HG03460 (cell line): ENCODE results near the gene RAB11FIP4.
A peak's percentile ranks its signal among the peaks of the same experiment; 100 is the strongest.

Source experiments
- ATAC-seq: cut with Tn5 transposase; IDR thresholded peaks from one replicate; pipeline ENCODE4 v1.9.1; 2021; ENCODE audit not compliant: unreplicated experiment

Gene RAB11FIP4

GRCh38 chr17:31480904-31481782 is 89.7 kb downstream of the RAB11FIP4 start:
- ATAC-seq = no peak

GRCh38 chr17:31481783-31482081 is 90.3 kb downstream of the RAB11FIP4 start:
- no peak for ATAC-seq

GRCh38 chr17:31484821-31485220 is 93.3 kb downstream of the RAB11FIP4 start:
- no peak for ATAC-seq

GRCh38 chr17:31486351-31487062 is 95.0 kb downstream of the RAB11FIP4 start:
- no peak for ATAC-seq

- ATAC-seq = no peak
Measured at GRCh38 chr17:31487063-31487647, 95.7 kb downstream of the RAB11FIP4 start.

GRCh38 chr17:31487648-31488263 is 96.3 kb downstream of the RAB11FIP4 start:
- peak; percentile 52 for ATAC-seq

- ATAC-seq = peak; percentile 2
Measured at GRCh38 chr17:31488264-31488981, 96.9 kb downstream of the RAB11FIP4 start.

- no peak for ATAC-seq
Measured at GRCh38 chr17:31488982-31489294, 97.5 kb downstream of the RAB11FIP4 start.

- no peak for ATAC-seq
Measured at GRCh38 chr17:31489295-31490018, 98.0 kb downstream of the RAB11FIP4 start.

- no peak for ATAC-seq
Measured at GRCh38 chr17:31490019-31490650, 98.7 kb downstream of the RAB11FIP4 start.

GRCh38 chr17:31490671-31491375 is 99.3 kb downstream of the RAB11FIP4 start:
- no peak for ATAC-seq

GRCh38 chr17:31491376-31492131 is 100.1 kb downstream of the RAB11FIP4 start:
- no peak for ATAC-seq

GRCh38 chr17:31492206-31492605 is 100.7 kb downstream of the RAB11FIP4 start:
- no peak for ATAC-seq

GRCh38 chr17:31492880-31493655 is 101.6 kb downstream of the RAB11FIP4 start:
- ATAC-seq = no peak

- no peak for ATAC-seq
Measured at GRCh38 chr17:31493656-31494155, 102.2 kb downstream of the RAB11FIP4 start.

- peak; percentile 45 for ATAC-seq
Measured at GRCh38 chr17:31494259-31495021, 103.0 kb downstream of the RAB11FIP4 start.
